Lower leg skin (tissue), 3 donors: Measurements from ENCODE around the gene KAZN.

ENCODE experiments used
- POLR2A ChIP-seq, 2 donors: fragments of 450-650 bp; IDR thresholded peaks; one replicate each; pipeline ENCODE4 v1.6.1; 2016 to 2017; ENCODE audit warnings: antibody characterized with exemption in 2 of 2, mild to moderate bottlenecking in 1 of 2, moderate library complexity in 1 of 2
- TF ChIP-seq, protein P1 (sequence below), 3 donors: fragments of 450-650 bp; IDR thresholded peaks; one replicate each; pipeline ENCODE4 v1.5.1; 2016; ENCODE audit warnings: antibody characterized with exemption in 3 of 3, mild to moderate bottlenecking in 3 of 3, moderate library complexity in 2 of 3

DNA sequence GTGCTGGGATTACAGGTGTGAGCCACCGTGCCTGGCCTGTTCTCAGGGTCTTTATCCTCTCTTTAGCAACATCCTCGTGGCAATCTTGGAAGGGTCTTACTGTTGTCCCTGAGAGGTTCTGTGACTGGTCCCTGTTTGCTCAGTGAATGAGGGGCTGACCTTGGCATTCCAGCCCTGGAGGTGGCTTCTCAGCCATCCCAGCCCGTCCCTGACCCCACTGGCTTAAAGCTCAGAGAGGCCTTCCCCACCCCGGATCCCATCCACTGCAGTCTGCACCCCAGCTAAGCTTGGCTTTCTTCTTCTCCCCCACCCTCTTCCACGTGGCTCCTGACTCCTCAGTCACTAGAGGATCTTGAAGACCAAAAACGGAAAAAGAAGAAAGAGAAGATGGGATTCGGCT, 466.8 kb downstream of the KAZN start:
- TF ChIP-seq, protein P1, sequence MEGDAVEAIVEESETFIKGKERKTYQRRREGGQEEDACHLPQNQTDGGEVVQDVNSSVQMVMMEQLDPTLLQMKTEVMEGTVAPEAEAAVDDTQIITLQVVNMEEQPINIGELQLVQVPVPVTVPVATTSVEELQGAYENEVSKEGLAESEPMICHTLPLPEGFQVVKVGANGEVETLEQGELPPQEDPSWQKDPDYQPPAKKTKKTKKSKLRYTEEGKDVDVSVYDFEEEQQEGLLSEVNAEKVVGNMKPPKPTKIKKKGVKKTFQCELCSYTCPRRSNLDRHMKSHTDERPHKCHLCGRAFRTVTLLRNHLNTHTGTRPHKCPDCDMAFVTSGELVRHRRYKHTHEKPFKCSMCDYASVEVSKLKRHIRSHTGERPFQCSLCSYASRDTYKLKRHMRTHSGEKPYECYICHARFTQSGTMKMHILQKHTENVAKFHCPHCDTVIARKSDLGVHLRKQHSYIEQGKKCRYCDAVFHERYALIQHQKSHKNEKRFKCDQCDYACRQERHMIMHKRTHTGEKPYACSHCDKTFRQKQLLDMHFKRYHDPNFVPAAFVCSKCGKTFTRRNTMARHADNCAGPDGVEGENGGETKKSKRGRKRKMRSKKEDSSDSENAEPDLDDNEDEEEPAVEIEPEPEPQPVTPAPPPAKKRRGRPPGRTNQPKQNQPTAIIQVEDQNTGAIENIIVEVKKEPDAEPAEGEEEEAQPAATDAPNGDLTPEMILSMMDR (IDR thresholded peaks at IDR 0.05) = no peak
- TF ChIP-seq POLR2A (IDR thresholded peaks at IDR 0.05) = no peak
